Caco-2 (cell line): ENCODE data around the gene CD151. TPM values are rescaled to one million over a fixed set of nuclear protein-coding genes. Genes with fewer than 3 reads are reported as not detected.

Experiments used
- BruUV-seq: library from RNA; stranded (reverse); fragments of 400-500 nt; replicated peaks from 2 replicates; lab custom pipeline; 2021; lab: Mats Ljungman, UMichigan
- CTCF ChIA-PET: fragments of 300-600 bp; sonication (Branson Sonifier 250); formaldehyde crosslinking; loops from one replicate; lab custom pipeline; 2022; ENCODE audit warnings: antibody characterized with exemption; lab: Charles Lee
- POLR2A ChIA-PET: fragments of 300-600 bp; sonication (Branson Sonifier 250); formaldehyde crosslinking; loops from one replicate; lab custom pipeline; 2022; ENCODE audit warnings: antibody characterized with exemption; lab: Charles Lee
- DNase-seq, 2 experiments: peaks; one replicate each; pipeline versions ENCODE4 v3.0.0 to v3.0.0-alpha.2; 2020 to 2022
- H3K27me3 ChIP-seq: replicated peaks from 2 replicates; pipeline ENCODE4 v1.6.0; 2011; ENCODE audit warnings: low read length; ENCODE audit not compliant: control insufficient read depth, insufficient read depth
- H3K36me3 ChIP-seq: 2 replicates; pipeline ENCODE4 v1.5.1; 2011; ENCODE audit warnings: low read length; ENCODE audit not compliant: control insufficient read depth, insufficient read depth
- H3K4me1 ChIP-seq: fragments of 250-450 bp; sonication (Bioruptor Pico); 2 replicates; pipeline ENCODE4 v1.5.1; 2020; ENCODE audit warnings: mild to moderate bottlenecking
- H3K4me3 ChIP-seq: 2 replicates; pipeline ENCODE4 v1.5.1; 2011; ENCODE audit warnings: low read depth, mild to moderate bottlenecking, control low read depth, low read length
- H3K9me3 ChIP-seq: fragments of 250-450 bp; sonication (Bioruptor Pico); 2 replicates; pipeline ENCODE4 v1.5.1; 2020; ENCODE audit warnings: mild to moderate bottlenecking, moderate library complexity
- H3K27ac Mint-ChIP-seq: one replicate; pipeline ENCODE4 v1.8.0; 2022; ENCODE audit warnings: mixed read lengths; ENCODE audit not compliant: unreplicated experiment
- H3K27me3 Mint-ChIP-seq: one replicate; pipeline ENCODE4 v1.8.0; 2022; ENCODE audit warnings: mixed read lengths; ENCODE audit not compliant: insufficient read depth, unreplicated experiment
- H3K36me3 Mint-ChIP-seq: one replicate; pipeline ENCODE4 v1.8.0; 2022; ENCODE audit warnings: mild to moderate bottlenecking, mixed read lengths; ENCODE audit not compliant: insufficient read depth, unreplicated experiment
- H3K4me1 Mint-ChIP-seq: one replicate; pipeline ENCODE4 v1.8.0; 2022; ENCODE audit warnings: low read depth, mixed read lengths; ENCODE audit not compliant: unreplicated experiment
- H3K4me3 Mint-ChIP-seq: one replicate; pipeline ENCODE4 v1.8.0; 2022; ENCODE audit warnings: mild to moderate bottlenecking, moderate library complexity, mixed read lengths; ENCODE audit not compliant: unreplicated experiment
- H3K9me3 Mint-ChIP-seq: one replicate; pipeline ENCODE4 v1.8.0; 2022; ENCODE audit warnings: mixed read lengths; ENCODE audit not compliant: unreplicated experiment
- intact Hi-C: fragments of 100-400 bp; cut with micrococcal nuclease; formaldehyde crosslinking; loops from one replicate; pipeline ENCODE4 v1.10.0; 2022; ENCODE audit not compliant: unreplicated experiment
- total RNA-seq: library from RNA; stranded (reverse); gene quantifications from 2 replicates; pipeline ENCODE4 v1.2.3, GENCODE V29; 2022
- TF ChIP-seq, protein P1 (sequence below), 2 experiments: fragments of 200-600 bp in 1 of 2; IDR thresholded peaks; 1 replicate in 1 of 2; 2 replicates in 1 of 2; pipeline versions ENCODE4 v1.5.1 to v1.8.0; 2011 to 2022; ENCODE audit warnings: antibody characterized with exemption in 1 of 2, control low read depth in 1 of 2, inconsistent platforms in 1 of 2, low read depth in 1 of 2, low read length in 1 of 2, mild to moderate bottlenecking in 1 of 2, moderate library complexity in 1 of 2; ENCODE audit not compliant: insufficient read depth in 1 of 2, severe bottlenecking in 1 of 2, unreplicated experiment in 1 of 2

The CD151 gene
- total RNA-seq, 1 experiment from 2014 or later, result 268 TPM

DNA sequence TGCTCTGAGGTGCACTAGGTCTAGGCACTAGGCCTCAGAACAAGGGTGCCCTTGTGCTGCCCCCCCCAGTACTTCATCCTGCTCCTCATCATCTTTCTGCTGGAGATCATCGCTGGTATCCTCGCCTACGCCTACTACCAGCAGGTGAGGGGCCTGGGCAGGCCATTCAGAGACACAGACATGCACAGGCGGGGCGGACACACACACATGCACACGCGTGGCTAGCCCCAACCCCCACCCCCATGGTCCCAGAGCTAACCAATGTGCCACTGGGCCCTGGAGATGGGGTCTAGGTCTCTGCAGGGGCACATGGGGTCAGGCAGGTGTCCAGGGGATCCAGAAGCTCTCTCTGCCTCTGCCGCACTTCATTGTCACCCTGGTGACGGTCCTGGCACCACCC, 3.9 kb downstream of the CD151 start:
- Mint-ChIP-seq H3K27ac (no peak overlapping the region), H3K9me3 (no peaks in the 10 kb centered on the region), H3K36me3 (peaks cover 78% of the 10 kb centered on the region), H3K4me3 (no peak overlapping the region), H3K4me1 (peaks cover 24% of the 10 kb centered on the region), H3K27me3 (no peaks in the 10 kb centered on the region)
- DNase-seq, result no peak
- TF ChIP-seq, protein P1, sequence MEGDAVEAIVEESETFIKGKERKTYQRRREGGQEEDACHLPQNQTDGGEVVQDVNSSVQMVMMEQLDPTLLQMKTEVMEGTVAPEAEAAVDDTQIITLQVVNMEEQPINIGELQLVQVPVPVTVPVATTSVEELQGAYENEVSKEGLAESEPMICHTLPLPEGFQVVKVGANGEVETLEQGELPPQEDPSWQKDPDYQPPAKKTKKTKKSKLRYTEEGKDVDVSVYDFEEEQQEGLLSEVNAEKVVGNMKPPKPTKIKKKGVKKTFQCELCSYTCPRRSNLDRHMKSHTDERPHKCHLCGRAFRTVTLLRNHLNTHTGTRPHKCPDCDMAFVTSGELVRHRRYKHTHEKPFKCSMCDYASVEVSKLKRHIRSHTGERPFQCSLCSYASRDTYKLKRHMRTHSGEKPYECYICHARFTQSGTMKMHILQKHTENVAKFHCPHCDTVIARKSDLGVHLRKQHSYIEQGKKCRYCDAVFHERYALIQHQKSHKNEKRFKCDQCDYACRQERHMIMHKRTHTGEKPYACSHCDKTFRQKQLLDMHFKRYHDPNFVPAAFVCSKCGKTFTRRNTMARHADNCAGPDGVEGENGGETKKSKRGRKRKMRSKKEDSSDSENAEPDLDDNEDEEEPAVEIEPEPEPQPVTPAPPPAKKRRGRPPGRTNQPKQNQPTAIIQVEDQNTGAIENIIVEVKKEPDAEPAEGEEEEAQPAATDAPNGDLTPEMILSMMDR (IDR thresholded peaks at IDR 0.05; ENCODE audit: insufficient read depth in 1 of 2, low read depth in 1 of 2, low read length in 1 of 2, severe bottlenecking in 1 of 2, unreplicated experiment in 1 of 2), result no peak
- CTCF ChIA-PET, result no interaction called here
- intact Hi-C loops, result no loop called here
- no peak overlapping the region for H3K4me3 ChIP-seq
- BruUV-seq, result no TSS peak
- H3K9me3 ChIP-seq, result no peaks in the 10 kb centered on the region
- POLR2A ChIA-PET, result interaction anchor here (1.0 kb wide), 1 partner anchor 17 kb away, joined by 3 read pairs; no protein-coding TSS in a partner anchor
- H3K27me3 ChIP-seq, result no peaks in the 10 kb centered on the region
- peaks cover 30% of the 10 kb centered on the region for H3K4me1 ChIP-seq
- H3K36me3 ChIP-seq, result peaks cover 8% of the 10 kb centered on the region

GRCh38 chr11:837189-837989, 4.6 kb downstream of the CD151 start:
- Mint-ChIP-seq H3K9me3 (no peaks in the 10 kb centered on the region), H3K36me3 (peaks cover 81% of the 10 kb centered on the region), H3K4me3 (no peak overlapping the region), H3K27ac (no peak overlapping the region), H3K4me1 (peaks cover 19% of the 10 kb centered on the region), H3K27me3 (no peaks in the 10 kb centered on the region)
- H3K9me3 ChIP-seq, result no peaks in the 10 kb centered on the region
- H3K36me3 ChIP-seq, result peaks cover 8% of the 10 kb centered on the region
- H3K27me3 ChIP-seq, result no peaks in the 10 kb centered on the region
- H3K4me3 ChIP-seq, result no peak overlapping the region
- peaks cover 24% of the 10 kb centered on the region for H3K4me1 ChIP-seq
- no TSS peak for BruUV-seq
- DNase-seq, result no peak
- CTCF ChIA-PET, result interaction anchor here (1.6 kb wide), 1 partner anchor 8 kb away, joined by 4 read pairs; no protein-coding TSS in a partner anchor
- TF ChIP-seq, protein P1 (IDR thresholded peaks at IDR 0.05; ENCODE audit: insufficient read depth in 1 of 2, low read depth in 1 of 2, low read length in 1 of 2, severe bottlenecking in 1 of 2, unreplicated experiment in 1 of 2), result no peak
- POLR2A ChIA-PET, result interaction anchor here (0.6 kb wide), 1 partner anchor 28 kb away, joined by 4 read pairs; no protein-coding TSS in a partner anchor
- intact Hi-C loops, result no loop called here

DNA sequence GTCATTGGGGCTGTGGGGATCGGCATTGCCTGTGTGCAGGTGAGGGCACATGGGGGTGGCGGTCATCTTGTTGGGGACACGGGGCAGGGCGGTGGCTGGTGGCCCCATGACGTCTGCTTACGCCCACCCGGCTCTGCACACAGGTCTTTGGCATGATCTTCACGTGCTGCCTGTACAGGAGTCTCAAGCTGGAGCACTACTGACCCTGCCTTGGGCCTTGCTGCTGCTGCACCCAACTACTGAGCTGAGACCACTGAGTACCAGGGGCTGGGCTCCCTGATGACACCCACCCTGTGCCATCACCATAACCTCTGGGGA, 5.2 kb downstream of the CD151 start:
- no peak for DNase-seq
- Mint-ChIP-seq H3K4me3 (no peak overlapping the region), H3K36me3 (peaks cover 84% of the 10 kb centered on the region), H3K4me1 (peaks cover 18% of the 10 kb centered on the region), H3K9me3 (no peaks in the 10 kb centered on the region), H3K27ac (no peak overlapping the region), H3K27me3 (no peaks in the 10 kb centered on the region)
- Histone ChIP-seq H3K4me3 (no peak overlapping the region), H3K27me3 (no peaks in the 10 kb centered on the region), H3K36me3 (peaks cover 8% of the 10 kb centered on the region), H3K9me3 (no peaks in the 10 kb centered on the region), H3K4me1 (peaks cover 23% of the 10 kb centered on the region)
- CTCF ChIA-PET, result interaction anchor here (0.6 to 1.6 kb wide), 2 partner anchors 9 to 270 kb away, joined by 4 to 5 read pairs; no protein-coding TSS in a partner anchor
- intact Hi-C loops, result no loop called here
- POLR2A ChIA-PET, result interaction anchor here (0.6 kb wide), 1 partner anchor 29 kb away, joined by 4 read pairs; no protein-coding TSS in a partner anchor
- TF ChIP-seq, protein P1 (IDR thresholded peaks at IDR 0.05; ENCODE audit: insufficient read depth in 1 of 2, low read depth in 1 of 2, low read length in 1 of 2, severe bottlenecking in 1 of 2, unreplicated experiment in 1 of 2), result no peak
- no TSS peak for BruUV-seq
